ENCODE measurements around the gene KLHL3.
"Not testable (repeated sequence)": the region's sequence is repeated elsewhere in the genome, so short reads cannot be mapped to it uniquely, and the experiment has no call there.

The KLHL3 gene, protein sequence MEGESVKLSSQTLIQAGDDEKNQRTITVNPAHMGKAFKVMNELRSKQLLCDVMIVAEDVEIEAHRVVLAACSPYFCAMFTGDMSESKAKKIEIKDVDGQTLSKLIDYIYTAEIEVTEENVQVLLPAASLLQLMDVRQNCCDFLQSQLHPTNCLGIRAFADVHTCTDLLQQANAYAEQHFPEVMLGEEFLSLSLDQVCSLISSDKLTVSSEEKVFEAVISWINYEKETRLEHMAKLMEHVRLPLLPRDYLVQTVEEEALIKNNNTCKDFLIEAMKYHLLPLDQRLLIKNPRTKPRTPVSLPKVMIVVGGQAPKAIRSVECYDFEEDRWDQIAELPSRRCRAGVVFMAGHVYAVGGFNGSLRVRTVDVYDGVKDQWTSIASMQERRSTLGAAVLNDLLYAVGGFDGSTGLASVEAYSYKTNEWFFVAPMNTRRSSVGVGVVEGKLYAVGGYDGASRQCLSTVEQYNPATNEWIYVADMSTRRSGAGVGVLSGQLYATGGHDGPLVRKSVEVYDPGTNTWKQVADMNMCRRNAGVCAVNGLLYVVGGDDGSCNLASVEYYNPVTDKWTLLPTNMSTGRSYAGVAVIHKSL

DNA sequence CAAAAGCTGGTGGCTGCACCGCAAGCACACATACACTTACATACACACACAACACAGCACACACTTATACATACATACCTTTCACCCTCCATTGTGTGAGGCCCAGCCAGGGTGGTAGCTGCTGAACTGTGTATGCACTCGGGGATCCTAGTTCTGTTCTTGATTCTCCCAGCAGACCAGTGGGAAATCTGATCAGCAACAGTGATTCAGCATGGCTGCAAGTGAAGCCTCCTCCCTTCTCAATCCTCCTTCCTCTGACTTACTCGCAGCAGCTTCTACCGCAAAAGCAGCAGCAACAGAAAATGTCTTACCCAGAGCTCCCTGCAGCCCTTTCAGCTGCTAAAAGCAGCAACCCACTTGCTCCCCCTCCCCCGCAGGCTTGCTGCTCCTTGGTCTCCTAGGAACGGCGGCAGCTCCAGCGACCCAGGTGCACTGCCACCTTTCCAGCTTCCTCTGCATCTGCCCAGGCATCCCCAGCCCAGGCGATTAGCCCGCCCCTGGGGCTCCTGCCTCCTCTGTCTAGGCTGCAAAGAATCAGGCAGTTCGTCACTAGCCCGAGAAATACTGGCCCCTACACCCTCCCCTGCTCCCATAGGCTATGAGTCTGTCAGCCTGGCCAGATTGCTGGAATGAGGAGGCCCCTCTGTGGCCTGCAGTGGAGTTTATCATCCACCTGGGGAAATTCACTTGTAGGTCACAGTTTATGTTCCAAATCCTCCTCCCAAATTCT is at the start of gene KLHL3:
Gene KLHL3 (minus strand): TSS at position 535 of the 730 bp plus-strand sequence. CDS start 443 bp downstream, at position 92.
- peak; percentile 18 for DNase-seq

DNA sequence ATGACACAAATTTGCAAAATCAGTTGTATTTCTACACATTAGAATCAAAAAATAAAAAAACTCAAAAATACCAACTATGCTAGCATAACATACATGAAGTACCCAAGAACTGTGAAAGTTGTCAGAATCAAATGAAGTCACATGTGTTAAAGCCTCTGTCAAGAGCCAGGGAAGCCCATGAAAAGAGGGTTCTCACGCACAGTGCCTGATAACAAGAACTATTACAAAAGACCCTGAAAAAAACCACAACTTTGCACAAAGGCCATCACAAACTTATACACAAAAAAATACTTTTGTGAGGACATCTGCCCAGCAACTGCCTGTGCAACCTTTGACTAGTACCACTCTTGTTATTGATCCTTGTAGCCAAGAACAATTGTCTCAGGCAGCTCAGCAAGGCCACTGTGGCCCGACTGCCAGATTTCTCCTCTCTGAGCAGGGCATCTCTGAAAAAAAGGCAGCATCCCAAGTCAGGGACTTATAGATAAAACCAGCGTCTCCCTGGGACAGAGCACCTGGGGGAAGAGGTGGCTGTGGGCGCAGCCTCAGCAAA is 47.2 kb upstream of the KLHL3 start:
- DNase-seq = no peak

DNA sequence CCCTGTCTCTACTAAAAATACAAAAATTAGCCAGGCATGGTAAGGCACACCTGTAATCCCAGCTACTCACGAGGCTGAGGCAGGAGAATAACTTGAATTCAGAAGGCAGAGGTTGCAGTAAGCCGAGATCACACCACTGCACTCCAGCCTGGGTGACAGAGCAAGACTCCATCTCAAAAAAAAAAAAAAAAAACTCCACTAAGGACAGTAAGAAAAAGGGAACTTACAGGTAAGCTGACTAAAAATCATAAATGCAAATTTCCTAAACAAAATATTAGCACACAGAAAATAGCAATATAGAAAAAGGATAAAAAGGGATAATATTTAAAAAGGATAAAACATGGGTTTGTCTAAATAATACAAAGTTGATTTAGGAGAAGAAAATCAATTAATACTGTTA is 46.2 kb upstream of the KLHL3 start:
- no peak for DNase-seq

DNA sequence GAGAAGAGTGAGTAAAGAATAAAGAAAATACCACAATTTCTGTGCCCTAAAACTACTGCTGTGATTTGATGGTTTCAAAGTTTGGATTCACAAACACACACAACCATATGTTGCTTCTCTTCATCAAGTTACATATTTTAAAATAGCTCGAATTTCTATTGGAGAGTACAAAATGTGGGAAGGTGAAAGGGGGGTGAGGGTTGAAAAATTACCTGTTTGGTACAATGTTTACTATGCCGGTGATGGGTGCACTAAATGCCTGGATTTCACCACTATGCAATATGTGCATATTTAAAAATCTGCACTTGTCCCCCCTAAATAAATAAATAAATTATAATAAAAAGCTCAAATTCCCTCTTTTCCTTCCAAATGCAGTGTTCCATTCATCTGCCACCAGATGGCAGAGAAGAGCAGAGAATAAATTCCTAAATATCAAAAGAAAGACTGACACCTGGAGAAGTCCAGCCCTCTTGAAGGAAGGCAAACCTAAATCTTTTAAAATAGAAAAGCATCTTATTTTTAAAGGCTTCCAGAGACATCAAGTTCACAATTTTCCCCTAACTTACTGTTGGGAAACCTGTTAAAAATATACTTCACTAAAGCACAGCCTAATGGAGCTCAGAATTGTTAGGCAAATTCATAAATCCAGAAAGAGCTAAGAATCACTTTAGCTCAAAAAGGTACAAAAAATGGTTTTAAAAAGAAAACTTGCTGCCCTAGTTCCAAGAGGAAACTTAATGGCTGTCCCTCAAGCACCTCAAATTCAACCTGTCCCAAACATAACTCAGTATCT is 43.1 kb upstream of the KLHL3 start:
- no peak for DNase-seq

DNA sequence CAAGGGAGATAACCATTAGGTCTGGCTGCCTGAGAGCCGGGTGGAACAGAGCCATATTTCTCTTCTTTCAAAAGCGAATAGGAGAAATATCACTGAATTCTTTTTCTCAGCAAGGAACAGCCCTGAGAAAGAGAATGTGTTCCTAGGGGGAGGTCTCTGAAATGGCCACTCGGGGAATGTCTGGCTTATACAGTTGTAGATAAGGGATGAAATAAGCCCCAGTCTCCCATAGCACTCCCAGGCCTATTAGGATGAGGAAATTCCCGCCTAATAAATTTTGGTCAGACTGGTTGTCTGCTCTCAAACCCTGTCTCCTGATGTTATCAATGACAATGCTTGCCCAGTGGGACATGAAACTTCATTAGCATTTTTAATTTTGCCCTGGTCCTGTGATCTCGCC is 32.0 kb upstream of the KLHL3 start:
- DNase-seq = not testable (repeated sequence)

DNA sequence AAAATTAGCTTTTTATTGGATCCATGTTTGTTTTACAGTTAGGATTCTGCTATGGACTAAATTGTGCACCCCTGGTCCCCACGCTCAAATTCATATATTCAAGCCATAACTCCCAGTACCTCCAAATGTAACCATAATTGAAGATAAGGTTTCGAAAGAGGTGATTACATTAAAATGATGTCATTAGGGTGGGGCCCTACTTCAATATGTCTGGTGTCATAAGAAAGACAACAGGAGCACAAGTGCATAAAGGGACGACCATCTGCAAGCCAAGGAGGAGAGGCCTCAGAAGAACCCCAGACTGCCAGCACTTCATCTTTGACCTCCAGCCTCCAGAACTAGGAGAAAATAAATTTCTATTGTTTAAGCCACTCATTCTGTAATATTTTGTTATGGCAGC is 25.7 kb upstream of the KLHL3 start:
- no peak for DNase-seq

DNA sequence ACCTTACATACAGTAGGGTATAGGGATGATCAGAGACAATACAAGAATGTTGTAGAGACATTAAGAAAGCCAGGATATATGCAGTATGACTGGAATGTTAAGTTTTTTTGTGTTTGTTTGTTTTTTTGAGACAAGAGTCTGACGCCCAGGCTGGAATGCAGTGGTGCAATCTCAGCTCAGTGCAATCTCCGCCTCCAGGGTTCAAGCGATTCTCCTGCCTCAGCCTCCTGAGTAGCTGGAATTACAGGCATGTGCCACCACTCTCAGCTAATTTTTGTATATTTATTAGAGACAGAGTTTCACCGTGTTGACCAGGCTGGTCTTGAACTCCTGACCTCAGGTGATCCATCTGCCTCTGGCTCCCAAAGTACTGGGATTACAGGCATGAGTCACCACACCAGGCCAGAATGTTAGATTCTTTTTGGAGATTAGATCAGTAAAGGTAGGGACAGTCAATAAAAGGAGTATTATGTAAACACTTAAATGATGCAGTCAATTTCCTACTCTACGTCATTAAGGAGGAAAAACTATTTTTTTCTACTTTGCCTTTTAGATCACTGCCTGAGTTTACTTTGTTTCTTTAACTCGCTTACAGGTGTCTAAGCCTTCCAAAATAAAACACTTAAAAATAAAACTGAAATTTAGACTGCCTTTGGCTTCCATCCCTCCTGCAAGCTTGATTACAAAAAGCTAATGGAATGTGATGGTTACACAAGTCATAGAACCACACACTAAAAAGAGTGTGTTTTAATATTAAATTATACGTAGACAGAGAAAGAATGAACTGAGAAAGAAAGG is 25.0 kb upstream of the KLHL3 start:
- no peak for DNase-seq

DNA sequence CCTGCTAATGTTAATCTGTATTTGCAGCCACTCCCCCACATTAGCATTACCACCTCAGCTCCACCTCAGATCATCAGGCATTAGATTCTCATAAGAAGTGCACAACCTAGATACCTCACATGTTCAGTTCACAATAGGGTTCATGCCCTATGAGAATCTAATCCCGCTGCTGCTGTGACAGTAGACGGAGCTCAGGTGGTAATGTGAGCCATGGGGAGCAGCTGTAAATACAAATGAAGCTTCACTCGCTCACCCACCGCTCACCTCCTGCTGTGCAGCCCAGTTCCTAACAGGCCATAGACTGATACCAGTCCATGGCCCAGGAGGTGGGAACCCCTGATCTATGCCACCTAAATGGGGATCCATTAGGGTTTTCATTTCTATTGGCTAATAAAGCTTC is 24.4 kb upstream of the KLHL3 start:
- no peak for DNase-seq

DNA sequence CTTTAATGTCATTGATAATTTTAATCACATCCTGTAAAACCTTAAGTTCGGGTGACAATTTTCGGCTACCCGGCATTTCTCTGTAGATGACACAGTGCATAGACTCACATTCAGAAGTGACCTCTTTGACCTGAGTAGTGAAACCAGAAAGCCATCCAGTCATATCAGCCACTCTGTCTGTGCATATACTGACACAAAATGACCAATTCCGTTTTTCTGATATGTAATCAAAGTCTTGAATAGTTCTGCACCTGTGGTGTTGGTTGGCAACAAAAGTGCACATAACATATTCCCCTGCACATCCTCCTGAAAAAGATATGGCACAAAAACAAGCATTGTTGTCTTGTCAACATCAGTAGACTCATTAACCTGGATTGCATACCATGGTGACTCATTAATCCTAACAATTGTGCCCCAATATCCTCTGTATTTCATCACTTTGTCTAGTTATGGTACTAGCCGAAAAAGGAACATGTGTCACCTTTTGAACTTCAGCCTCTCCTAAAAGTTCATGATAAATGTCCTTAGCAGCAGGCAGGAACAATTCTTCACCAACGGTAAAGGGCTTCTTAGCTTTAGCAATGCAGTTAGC is 22.9 kb upstream of the KLHL3 start:
- no peak for DNase-seq

DNA sequence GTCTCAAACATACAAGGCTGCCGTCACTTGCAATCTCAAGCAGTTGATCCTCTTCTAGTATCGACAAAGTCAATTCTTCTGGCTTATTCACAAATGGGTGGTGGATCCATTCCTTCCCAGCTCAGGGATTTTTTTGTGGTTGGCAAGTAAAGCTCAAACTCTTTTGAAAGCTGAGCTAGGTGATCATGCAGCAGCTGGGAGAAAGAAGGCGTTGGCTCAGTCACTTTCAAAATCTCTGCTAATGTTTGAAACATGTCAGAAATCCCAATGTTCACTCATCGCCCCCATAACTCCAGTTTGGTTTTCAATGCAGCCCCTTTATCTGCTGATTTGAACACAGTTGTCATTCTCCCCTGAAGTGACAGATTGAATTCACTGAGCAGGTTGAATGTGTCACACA is 22.2 kb upstream of the KLHL3 start:
- no peak for DNase-seq

DNA sequence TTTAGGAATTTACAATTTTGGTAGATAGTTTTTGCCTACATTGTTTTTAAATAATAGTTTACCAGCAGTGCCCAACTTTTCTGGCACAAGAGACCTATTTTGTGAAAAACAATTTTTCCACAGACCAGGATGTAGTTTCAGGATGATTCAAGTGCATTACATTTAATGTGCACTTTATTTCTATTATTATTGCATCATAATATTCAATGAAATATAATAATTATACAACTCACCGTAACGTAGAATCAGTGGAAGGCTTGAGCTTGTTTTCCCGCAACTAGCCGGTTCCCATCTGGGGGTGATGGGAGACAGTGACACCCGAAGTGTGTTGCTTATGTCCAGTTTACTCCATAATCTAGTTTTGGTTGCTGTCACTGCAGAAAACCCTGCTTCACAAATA is 21.7 kb upstream of the KLHL3 start:
- no peak for DNase-seq

DNA sequence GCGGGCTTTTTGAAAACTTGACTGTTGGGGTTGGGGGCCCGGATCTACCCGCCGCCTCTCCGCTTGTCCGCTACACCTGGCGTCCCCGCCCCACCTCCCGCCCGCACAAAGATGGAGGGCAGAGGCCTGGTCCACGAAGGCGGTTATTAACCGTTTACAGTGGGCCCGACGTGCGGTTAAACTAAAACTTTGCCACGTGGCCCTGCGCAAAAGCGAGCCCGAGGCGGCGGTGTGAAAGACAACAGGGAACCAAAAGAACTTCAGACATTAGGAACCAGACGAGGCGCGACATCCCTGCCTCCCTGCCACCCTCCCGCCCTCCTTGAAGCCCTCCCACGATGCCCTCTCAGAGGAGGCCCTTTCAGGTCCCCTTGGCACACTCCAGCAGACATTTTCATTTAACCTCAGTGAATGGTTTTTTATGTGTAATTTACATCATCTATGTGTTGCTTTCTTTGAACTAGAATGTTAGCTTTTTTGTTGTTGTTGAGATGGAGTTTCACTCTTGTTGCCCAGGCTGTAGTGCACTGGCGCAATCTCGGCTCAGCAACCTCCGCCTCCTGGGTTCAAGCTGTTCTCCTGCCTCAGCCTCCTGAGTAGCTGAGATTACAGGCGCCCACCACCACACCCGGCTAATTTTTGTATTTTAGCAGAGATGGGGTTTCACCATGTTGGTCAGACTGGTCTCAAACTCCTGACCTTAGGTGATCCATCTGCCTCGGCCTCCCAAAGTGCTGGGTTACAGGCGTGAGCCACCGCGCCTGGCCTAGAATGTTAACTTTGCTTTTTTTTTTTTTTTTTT is 19.3 kb upstream of the KLHL3 start:
- no peak for DNase-seq

DNA sequence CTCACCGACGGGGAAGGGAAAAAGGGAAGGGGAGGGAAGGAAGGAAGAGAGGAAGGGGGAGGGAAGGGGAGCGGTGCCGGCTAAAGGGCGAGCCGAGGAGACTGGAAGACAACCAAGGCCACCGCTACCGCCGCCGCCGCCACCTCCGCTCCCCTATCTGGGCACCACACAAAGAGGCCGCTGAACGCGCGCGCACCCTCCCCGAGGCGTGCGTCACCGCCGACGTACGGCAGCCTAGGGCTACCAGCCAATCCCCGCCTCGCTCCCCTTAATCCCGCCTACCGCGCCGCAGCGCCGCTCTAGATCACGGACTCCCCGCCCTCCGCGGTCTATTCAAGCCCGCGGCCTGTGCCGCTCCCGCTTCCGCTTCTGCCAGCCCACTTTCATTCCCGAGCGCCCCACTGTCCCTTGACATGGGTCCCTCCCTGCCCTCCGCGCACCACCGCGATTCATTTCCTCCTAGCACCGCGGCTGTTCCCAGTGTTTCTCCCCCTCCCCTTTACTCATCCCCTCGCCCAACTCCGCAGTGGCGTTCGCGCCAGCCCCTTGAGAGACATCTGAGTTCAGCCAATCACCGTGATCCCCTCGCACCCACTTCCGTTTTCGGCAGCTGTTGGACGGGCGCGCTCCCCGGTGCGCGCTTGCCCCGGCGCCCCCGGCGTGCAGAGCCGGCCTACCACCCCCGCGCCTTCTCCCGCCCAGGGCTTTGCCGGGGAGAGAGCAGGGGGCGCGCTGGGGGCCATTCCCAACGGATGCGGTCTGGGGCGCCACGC is 18.5 kb upstream of the KLHL3 start, which contains the start of gene HNRNPA0:
Gene HNRNPA0 (minus strand): TSS at position 176 of the 773 bp plus-strand sequence. CDS start 297 bp downstream, outside the sequence.
- peak; percentile 96 for DNase-seq

DNA sequence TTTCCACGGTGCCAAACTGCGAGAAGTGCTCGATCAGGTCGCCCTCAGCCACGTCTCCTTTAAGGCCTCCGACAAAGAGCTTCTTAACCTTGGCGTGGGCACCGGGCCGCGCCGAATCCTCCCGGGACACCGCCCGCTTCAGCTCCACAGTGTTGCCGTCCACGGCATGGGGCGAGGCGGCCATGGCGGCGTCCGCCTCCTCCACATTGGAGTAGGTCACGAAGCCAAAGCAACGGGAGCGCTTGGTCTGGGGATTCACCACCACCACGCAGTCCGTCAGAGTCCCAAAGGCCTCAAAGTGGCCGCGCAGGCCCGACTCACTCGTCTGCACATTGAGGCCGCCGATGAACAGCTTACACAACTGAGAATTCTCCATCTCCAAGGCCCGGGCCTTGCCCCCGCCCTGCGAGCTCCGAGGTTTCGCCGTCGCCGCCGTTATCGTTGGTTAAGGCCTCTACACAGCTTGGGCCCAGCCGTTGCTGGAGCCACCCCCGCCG is 17.9 kb upstream of the KLHL3 start:
- no peak for DNase-seq

DNA sequence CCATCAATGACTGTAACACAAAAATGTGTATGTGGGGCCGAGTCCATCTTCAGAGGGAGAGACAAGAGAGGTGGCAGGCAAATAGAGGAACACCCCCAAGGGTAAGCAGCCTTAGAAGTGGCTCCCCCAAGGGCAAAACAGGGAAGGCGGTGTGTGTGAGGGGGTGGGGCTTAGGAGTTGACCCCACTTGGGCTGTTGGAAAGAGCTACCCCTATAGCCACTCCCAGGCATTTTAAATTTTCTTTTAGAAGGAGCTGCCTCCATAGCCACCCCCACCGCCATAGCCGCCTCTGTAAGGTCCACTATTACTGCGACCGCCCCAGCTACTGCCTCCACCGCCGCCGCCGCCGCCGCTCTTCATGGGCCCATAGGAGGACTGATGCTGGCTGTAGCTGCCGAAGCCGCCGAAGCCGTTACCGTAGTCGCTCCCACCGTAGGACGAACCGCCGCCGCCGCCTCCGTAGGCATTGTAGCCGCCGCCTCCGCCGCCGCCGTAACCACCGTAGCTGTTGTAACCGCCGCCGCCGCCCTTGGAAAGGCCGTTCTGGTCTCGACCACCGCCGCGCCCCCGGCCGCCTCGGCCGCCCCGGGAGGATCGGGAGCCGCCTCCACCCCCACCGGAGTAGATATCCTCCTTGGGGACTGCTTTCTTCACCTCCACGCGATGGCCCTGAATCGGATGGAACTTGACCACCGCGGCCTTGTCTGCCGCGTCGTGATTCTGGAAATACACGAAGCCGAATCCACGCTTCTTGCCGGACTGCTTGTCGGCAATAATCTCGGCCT is 17.2 kb upstream of the KLHL3 start:
- DNase-seq = peak; percentile 52

DNA sequence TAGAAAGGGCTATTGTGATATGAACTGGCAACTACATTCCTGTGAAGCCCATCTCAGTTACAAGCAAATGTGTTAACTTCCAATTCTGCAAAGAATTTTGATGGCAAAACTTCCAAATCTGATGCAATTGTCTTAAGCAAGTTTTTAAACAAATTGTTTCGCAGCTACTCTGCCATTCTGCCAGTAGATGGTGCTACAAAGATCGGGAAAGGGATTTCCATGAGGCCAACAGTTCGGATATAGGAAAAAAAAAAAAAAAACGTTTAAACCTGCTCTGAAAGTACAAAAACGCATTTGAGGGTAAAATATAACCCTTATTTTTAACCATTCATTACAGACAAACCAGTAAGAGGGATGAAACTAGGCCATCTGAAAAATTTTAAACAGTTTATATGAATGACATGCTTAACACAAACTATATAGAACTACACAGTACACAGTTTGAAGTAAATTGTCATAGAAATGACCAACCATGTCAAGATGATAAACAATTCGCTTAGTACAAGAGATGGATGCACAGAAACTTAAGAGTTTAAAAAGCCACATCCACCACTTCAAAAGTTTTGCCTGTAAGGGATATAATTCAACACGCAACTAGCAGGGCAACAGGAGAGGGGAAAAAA is 16.1 kb upstream of the KLHL3 start:
- no peak for DNase-seq

DNA sequence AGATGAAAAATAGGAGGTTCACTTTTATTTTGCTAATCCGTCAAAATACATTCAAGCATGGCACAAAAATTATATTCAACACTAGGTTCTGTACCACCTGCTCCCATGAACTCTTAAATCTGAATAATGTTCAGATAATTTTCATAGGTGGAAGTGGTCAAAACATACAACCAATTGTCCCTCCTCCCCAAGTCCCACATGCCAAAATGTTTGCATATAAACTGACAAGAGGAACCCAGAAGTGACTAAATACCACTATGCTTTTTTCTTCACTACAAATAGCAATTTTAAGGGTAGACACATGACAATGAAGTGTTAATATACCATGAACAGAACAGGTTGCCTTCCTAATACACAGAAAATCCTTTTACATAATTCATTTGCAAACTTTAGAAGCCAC is 14.5 kb upstream of the KLHL3 start:
- DNase-seq = no peak

DNA sequence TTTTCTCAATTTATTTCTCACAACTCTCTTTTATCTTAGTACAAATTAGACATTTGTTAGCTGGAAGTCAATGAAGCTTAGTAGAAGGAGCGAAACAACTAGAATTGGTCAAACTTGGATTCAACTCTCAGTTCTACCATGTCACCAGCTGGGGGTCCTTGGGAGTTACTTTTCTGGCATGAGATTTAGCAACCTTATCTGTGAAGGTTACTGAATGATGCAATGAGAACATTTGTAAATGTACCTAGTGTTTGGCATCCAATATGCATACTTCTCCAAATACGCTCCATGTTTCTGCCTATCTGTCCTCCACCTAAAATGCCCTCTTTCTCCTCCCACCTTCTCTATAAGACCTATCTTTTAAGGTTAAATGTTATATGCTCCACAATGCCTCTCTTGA is 12.0 kb upstream of the KLHL3 start:
- DNase-seq = no peak

All from CD4-positive, alpha-beta T cell treated with Interleukin-15 for 1 hour (primary cell).